CD4-positive, alpha-beta T cell treated with Interleukin-12 subunit alpha and Interleukin-12 subunit beta, for 1 hour (primary cell): ENCODE measurements around the gene CKS2.
A peak's percentile ranks its signal among the peaks of the same experiment; 100 is the strongest.
"Not testable (repeated sequence)": the region's sequence is repeated elsewhere in the genome, so short reads cannot be mapped to it uniquely, and the experiment has no call there.

Experiments used
- DNase-seq: peaks from one replicate; pipeline ENCODE4 v3.0.0-alpha.2; 2020

The CKS2 gene

DNA sequence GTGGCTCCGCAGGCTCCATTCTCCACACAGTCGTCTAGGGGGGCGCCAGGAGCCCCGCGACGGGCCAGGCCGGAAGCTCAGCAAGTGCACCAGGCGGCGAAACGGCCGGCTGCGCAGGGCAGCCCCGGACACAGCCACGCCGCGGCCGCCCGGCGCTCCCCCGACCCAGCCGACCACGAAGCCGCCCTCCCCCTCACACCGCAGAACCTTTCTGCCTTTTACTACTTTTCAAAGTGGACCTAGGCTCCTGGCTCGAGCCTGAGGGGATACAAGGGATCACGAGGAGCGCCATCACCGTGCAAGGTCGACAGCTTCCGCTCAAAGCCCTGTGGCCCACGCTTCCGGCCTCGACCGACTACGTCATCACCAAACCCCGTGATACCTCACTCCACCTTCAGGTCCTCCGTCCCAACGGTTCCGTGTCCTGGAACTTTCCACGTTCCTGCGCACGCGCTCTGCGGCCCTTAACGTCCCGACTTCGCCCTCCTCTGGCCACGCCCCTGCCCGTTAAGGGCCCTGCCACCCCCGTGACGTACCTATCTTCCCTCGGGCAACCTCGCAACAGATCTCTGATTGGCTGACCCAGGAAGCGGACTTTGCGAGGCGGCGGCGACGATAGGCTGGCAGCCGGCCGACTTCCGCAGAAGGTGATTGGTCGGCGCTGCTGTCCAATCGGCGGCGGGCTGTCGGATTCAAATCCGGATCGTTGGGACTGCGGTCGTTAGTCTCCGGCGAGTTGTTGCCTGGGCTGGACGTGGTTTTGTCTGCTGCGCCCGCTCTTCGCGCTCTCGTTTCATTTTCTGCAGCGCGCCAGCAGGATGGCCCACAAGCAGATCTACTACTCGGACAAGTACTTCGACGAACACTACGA is at the start of gene CKS2:
TSS of gene CKS2 (plus strand) at position 721 of the 871 bp plus-strand sequence. CDS start at position 819, 98 bp downstream.
- DNase-seq = peak; percentile 100

DNA sequence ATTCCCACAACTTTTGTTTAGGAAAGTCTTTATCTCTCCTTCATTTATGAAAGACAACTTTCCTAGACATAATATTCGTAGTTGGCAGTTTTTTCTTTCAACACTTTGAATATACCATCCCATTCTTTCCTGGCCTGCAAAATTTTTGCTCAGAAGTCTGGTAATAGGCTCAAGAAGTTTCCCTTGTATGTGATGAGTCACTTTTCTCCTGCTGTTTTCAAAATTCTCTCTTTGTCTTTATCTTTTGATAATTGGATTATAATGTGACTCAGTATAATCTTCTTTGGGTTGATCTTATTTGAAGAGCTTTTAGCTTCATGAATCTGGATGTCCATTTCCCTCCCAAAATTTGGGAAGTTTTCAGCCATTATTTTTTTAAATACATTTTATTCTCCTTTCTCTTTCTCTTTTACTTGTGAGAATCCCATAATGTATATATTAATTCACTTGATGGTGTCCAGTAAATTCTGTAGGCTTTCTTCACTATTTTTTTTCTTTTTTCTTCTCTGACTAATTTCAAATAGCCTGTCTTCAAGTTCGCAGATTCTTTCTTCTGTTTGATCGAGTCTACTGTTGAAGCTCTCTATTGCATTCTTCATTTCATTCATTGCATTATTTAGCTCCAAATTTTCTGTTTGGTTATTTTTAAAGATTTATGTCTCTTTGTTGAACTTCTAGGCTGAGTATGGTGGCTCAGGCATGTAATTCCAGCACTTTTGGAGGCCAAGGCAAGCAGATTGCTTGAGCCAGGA is 37.3 kb upstream of the CKS2 start:
- no peak for DNase-seq

DNA sequence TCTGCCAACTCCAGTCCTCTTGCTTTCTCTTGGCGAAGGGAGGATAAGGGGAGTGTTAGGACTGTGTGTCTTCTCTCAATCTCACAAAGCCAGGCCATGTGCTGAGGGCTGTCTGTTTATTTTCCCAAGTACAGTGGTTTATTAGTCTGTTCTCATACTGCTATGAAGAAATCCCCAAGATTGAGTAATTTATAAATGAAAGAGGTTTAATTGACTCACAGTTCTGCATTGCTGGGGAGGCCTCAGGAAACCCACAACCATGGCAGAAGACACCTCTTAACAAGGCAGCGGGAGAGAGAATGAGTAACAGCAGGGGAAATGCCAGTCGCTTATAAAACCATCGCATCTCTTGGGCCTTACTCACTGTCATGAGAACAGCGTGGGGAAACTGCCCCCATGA is 36.2 kb upstream of the CKS2 start:
- no peak for DNase-seq

DNA sequence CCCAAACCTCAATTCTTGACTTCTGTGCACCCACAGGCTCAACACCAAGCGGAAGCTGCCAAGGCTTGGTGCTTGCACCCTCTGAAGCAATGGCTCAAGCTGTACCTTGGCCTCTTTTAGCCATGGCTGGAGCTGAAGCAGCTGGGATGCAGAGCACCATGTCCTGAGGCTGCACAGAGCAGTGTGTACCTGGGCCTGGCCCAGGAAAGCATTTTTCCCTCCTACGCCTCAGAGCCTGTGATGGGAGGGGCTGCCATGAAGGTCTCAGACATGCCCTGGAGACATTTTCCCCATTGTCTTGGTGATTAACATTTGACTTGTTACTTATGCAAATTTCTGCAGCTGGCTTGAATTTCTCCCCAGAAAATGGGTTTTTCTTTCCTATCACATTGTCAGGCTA is 35.0 kb upstream of the CKS2 start:
- DNase-seq = not testable (repeated sequence)

DNA sequence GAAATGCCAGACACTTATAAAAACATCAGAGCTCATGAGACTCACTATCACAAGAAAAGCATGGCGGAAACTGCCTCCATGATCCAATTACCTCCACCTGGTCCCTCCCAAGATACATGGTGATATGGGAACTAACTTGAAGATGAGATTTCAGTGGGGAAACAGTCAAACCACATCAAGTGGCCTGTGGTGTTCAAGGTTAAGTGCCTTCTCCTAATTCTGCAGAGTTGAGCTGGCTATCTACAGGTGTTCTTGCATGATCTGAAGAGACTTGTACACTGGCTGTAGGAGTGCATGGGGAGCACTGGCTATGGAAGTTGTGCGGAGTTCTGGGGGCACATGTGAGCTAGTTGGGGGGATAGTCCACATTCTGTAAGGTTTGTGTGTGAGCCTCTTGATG is 34.0 kb upstream of the CKS2 start:
- no peak for DNase-seq

DNA sequence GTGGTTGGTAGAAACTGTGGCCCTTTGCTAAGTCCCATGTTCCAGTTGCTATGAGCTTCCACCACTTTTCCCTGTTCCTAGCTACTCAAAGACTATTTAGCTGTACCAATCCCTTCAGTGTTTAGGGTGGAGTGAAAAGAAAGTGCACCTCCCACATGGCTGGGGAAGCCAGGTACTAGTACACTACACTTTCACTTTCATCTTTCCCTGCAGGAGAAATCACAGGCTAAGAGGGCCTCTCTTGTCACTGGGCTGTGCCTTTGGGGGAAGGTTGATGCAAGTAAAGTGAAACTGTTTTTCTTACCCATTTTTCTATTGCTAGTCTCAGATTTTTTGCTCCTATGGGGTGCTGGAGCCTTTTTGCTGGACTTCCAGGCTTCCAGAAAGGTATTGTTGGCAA is 33.5 kb upstream of the CKS2 start:
- DNase-seq = peak; percentile 1

DNA sequence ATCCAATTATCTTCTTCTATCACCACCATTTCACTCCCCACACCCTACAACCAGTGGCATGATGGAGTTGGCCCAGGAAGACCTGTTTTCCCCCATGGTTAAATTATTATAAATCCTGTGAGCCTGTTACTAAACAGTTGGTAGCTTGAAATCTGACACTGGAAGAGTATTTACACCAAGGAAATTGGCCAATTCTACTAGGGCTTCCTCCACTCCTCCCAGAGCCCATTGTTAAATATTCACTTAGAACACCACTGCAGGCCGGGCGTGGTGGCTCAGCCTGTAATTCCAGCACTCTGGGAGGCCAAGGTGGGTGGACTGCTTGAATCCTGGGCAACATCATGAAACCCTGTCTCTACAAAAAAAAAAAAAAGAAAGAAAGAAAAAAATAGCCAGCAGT is 32.4 kb upstream of the CKS2 start:
- no peak for DNase-seq

DNA sequence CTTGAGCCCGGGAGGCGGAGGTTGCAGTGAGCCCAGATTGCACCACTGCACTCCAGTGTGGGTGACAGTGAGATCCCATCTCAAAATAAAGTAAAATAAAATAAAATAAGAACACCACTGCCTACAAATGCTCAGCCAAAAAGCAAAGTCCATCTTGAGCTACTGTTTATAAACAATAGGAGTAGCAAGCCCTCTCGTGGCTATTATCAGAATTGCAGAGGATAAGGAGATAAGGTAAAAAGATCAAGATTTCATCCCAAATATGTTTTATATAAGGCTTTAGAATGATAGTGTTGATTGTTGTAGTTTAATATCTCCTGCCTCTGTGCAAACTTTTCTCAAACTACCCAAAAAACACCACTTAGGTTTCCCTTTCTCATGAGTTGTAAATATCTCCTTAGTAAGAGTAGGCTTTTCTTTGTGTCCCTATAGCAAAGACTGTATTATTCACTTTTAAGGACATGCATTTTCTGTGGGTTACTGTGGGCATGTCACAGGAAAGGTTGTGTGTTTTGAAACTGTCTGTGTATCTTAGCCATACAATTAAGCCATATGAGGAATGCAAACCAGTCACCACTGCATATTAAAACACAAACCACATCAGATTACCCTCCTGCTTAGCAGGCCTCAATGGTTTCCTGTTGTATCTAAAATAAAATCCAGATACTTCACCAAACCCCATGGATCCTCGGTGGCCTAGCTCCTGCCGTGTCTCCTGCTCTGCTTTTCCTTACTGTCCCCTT is 31.8 kb upstream of the CKS2 start:
- peak; percentile 46 for DNase-seq

DNA sequence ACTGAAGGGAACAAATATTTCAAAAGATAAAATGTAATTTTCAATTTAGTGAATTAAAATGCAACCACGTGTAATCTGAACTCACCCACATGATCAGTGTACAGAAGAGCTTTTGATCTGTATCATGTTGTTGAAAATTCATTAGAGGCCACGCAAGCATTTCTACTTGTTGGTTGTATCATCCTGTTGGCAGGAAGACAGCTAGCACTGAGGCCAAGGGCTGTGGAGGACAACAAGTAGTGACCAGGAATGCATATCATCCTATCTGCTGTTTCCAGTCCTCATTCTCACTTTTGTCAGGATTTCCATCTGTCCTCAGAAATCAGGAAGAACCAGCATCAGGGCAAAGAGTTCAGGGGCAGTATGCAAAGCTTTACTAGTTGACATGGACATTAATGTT is 29.9 kb upstream of the CKS2 start:
- no peak for DNase-seq

DNA sequence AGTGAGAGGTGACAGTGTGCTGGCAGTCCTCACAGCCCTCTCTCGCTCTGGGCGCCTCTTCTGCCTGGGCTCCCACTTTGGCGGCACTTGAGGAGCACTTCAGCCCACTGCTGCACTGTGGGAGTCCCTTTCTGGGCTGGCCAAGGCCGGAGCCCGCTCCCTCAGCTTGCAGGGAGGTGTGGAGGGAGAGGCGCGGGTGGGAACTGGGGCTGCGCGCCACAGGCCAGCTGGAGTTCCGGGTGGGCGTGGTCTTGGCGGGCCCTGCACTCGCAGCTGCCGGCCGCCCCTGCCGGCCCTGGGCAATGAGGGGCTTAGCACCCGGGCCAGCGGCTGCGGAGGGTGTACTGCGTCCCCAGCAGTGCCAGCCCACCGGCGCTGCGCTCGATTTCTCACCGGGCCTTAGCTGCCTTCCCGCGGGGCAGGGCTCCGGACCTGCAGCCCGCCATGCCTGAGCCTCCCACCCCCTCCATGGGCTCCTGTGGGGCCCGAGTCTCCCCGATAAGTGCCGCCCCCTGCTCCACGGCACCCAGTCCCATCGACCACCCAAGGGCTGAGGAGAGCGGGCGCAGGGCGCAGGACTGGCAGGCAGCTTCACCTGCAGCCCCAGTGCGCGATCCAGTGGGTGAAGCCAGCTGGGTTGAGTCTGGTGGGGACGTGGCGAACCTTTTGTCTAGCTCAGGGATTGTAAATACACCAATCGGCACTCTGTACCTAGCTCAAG is 28.6 kb upstream of the CKS2 start:
- DNase-seq = not testable (repeated sequence)

DNA sequence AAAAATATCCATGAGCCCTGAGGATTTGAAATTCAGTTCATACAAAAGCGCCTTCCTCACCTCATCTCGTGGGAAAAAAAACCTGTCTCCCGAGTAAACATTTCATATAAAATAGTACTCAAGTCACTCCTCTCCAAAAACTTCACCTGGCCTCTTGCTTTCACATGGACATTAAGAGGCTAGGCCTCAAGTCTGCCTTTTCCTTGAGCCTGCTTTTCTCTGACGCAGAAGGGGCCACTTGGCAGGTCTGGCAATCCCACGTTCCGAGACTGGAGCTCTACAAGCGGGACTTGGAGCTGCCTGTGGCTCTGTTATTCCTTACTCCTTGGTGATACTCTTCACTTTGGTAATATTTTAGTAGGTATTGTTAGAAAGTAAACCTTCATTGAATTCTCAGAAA is 26.9 kb upstream of the CKS2 start:
- no peak for DNase-seq

DNA sequence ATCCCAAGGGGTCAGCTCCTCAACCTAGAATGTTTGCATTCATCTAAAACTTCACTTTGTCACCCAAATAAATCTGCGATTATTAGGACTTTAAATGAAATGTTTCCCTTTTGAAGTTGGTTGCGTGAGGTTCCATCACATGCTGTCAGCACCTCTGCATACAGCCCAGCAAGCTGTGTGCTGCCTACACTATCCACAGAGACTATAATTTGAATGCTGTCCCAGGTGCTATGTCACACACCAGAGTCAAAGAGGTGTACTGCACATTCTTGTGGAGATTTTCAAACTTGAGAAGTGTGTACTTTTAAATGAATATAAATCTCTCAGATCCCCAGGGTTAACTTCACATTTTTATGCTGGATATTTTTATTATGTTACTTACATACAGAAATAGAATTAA is 19.3 kb upstream of the CKS2 start:
- no peak for DNase-seq

DNA sequence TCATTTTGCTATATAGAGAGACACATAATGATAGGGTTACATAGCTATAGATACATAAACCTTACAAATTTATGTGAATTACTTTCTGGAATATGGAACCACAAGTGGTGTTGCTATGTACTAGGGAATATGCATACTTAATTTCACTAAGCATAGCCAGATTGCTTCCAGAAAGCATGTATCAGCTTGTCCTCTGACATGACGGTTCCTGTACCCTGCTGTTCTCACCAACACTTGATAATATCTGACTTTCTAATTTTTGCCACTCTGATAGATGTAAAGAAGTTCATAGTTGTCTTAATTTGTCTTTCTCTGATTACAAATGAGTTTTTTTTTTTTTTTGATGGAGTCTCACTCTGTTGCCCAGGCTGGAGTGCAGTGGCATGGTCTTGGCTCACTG is 18.0 kb upstream of the CKS2 start:
- no peak for DNase-seq

DNA sequence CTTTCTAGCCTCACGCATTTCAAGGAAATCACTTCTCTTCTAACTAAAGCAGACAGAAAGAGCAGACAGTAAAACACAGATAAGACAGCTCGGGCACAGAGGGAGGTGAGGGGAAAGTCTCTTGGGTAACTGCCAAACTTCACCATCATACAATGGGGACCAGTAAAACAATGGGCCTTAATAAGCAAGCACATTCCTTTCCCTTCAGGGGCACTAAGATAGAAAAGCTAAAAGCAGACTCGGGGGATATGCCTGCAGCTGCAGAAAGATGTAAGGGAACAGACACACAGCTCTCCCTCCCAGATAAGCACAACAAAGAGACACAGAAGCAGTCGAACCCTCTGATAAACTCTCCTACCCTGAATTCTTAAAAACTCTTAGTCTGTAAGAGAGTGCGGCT is 15.6 kb upstream of the CKS2 start:
- DNase-seq = no peak

DNA sequence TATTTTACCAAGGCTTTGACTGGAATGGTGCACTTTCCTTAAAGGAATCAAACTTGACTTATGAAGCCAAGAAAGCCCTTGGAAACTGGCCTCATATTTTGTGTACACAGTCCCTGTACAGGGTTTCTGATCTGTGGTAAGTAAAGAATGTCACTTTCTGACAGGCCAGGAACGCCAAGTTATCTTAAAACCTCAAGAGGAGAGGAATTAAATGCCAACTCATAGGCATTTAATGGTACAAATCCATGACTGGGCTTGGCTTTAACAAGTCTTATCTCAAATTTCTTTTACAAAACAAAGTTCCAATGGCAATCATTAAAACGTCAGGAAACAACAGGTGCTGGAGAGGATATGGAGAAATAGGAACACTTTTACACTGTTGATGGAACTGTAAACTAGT is 9.0 kb upstream of the CKS2 start:
- DNase-seq = not testable (repeated sequence)

DNA sequence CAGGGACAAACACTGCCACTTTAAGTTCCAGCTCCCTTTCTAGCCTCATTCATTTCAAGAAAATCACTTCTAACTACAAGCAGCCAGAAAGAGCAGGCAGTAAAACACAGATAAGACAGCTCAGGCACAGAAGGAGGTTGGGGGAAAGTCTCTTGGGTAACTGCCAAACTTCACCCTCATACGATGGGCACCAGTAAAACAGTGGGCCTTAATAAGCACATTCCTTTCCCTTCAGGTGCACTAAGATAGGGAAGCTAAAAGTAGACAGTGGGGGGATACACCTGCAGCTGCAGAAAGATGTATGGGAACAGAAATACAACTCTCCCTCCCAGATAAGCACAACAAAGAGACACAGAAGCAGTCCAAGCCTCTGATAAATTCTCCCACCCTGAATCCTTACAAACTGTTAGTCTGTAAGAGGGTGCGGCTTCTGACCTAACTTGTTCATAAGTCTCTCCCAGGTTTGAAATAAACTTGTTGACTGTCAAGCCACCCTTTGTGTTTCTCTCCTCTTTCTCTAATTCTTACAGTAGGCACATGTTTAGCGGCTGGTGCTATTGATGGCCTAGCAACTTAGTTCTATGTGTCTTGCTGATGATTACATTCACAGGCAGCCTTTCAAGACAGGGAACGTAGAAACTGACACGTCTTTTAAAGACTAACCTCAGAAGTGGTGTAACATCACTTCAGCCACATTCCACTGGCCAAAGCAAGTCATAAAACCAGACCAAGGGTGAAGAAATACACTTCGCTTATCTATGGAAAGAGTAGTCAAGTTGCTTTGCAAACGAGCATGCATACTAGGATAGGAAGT is 6.8 kb upstream of the CKS2 start:
- no peak for DNase-seq

DNA sequence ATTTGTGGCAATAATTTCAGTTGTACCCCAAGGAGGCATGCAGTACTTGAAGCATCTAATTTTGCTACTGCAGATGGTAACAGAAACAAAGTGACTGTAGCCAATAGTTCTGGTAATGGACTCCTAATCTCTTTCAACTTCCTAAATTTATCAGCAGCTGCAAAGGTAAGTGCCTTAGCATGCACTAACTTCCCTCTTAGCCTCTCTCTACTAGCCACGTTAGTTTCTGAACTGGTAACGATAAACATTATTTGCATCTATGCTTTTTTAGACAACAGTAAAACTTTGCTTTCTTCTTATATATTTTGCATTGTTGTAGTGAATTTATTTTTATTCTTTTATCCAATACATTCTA is 6.2 kb upstream of the CKS2 start:
- no peak for DNase-seq

DNA sequence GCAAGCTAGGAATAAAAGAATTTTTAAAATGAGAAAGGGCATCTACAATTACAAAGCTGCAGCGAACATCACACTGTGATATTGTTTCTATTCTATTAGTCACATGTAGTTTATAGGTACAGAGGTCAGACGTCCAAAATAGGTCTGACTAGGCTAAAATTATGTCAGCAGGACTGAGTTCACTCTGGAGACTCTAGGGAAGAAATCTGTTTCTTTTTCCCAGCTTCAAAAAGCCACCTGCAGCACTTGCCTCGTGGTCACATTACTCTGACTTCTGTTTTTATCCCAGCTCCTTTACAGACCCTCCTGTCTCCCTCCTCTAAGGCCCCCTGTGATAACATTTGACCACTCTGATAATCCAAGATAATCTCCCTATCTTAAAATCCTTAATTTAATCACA is 5.1 kb upstream of the CKS2 start:
- DNase-seq = no peak

DNA sequence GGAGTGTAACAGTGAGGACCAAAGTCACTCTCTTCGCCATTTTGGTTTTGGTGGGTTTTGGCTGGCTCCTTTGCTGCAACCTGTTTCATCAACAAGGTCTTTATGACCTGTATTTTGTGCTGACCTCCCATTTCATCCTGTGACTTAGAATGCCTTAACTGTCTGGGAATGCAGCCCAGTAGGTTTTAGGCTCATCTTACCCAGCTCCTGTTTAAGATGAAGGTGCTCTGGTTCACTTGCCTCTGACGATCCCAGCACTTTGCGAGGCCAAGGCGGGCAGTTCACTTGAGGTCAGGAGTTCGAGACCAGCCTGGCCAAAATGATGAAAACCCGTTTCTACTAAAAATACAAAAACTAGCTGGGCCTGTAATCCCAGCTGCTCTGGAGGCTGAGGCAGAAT is 1.8 kb upstream of the CKS2 start:
- no peak for DNase-seq

DNA sequence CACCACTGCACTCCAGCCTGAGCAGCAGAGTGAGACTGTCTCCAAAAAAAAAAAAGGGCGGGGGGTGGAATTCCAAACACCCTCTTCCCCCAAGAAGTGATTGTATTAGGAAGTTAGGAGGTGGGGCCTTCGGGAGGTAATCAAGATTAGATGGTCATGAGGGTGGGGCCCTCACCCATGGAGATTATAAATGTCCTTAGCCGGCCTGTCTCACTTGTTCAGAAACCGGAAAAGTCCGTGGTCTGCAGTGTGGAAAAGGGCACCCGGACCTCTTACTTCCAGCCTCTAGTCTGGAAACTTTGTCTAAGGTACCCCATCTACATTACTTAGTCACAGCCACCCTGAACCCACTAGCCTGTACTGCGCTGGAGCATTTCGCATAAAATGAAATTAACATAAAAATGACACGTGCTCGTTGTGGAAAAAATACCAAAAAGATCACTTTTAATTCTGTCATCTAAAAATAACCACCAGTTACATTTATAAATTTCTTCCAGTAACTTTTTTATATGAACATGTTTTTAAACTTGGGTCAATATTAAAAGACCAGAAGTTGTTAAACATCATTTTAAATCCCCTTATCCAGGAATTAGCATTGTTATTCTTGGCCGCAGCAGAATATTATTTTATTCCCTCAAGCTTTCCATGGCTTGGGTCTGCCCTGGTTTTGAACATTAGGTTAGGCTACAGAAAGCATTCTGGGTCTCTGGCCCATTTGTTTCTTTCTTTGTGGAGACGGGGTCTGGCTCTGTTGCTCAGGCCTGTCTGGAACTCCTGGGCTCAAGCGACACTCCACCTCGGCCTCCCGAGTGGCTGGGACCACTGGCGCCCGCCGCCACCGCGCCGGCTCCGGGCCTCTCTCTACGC is 1.2 kb upstream of the CKS2 start:
- DNase-seq = no peak
